NCI-H1092 treated with DMSO at 0.1 percent for 48 hours (cell line): ENCODE results near the gene SETDB1.

Experiments
- DNase-seq: peaks from one replicate; lab custom pipeline; 2025; lab: John Stamatoyannopoulos, UW

Gene SETDB1

DNA sequence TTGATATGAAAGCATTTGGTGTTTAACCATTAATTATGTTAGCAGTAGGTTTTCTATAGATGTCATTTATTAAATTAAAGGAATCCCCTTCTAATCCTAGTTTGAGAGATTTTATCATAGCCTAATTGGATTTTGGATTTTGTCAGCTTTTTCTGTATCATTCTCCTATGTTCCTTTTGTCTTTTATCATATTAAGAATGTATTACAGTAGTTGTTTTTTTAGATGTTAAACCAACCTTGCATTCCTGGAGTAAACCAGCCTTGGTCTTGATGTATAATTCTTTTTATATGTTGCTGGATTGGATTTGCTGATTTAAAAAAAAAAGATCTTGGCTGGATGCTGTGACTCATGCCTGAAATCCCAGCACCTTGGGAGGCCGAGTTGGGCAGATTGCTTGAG lies 5.6 kb downstream of the SETDB1 start:
- no peak for DNase-seq

DNA sequence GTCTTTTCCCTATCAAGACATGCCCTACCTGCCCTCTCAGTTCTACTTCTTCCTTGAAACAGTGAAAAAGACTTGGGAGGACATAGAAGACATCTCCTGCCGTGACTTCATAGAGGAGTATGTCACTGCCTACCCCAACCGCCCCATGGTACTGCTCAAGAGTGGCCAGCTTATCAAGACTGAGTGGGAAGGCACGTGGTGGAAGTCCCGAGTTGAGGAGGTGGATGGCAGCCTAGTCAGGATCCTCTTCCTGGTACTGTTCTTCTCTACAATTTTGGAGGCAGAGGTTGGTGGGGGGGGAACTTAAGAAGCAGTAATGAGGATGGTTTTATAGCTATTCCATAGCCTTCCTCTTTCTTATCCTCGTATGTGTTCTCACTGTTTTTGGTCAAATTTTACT lies 18.7 kb downstream of the SETDB1 start:
- no peak for DNase-seq

DNA sequence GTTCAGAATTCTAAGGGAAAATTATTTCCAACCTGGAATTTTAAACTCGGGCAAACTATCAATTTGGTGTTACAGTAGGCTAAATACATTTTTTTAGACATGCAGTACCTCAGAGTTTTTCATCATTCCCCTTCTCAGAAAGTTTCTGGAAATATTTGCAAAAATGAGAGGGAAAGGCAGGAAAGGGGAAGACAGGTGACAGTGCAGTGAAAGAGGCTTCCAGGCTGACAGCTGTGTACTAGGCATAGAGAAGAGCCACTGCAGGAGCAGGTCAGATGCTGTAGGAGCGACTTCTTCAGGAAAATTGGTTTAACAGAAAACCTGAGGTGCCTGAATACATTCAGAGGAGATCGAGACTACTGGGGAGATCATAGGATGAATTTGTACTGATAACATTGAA lies 28.5 kb downstream of the SETDB1 start:
- no peak for DNase-seq

DNA sequence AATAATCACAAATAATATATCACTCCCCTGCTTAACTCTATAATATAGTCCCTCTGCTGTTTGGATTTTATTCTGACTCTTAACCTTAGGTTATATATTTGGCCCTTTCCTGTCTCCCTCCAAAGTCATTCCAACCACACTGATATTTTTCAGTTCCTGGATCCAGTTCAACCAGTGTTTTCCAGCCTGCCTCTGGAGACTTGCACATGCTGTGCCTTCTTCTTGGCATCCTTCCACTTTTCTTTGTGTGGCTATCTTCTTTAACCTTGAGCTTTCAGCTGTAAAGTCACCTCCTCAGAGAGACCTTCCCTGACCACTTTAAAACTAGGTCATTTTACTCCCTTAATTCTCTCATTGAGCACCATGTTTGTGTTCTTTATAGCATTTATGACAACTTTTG lies 29.1 kb downstream of the SETDB1 start:
- DNase-seq = no peak

DNA sequence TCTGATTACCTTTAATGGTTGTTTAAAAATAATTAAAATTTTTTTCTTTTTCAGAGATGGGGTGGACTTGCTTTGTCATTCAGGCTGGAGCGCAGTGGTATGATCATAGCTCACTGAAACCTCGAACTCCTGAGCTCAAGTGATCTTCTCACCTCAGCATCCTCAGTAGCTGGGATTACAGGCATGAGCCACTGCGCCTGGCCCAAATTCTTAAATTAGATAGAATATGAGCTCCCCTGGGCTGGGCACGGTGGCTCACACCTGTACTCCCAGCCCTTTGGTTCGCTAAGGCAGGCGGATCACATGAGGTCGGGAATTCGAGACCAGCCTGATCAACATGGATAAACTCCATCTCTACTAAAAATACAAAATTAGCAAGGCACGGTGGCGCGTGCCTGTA lies 31.5 kb downstream of the SETDB1 start:
- no peak for DNase-seq

DNA sequence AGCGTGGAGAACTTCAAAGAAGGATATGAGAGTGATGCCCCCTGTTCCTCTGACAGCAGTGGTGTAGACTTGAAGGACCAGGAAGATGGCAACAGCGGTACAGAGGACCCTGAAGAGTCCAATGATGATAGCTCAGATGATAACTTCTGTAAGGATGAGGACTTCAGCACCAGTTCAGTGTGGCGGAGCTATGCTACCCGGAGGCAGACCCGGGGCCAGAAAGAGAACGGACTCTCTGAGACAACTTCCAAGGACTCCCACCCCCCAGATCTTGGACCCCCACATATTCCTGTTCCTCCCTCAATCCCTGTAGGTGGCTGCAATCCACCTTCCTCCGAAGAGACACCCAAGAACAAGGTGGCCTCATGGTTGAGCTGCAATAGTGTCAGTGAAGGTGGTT lies 34.5 kb downstream of the SETDB1 start:
- DNase-seq = no peak

DNA sequence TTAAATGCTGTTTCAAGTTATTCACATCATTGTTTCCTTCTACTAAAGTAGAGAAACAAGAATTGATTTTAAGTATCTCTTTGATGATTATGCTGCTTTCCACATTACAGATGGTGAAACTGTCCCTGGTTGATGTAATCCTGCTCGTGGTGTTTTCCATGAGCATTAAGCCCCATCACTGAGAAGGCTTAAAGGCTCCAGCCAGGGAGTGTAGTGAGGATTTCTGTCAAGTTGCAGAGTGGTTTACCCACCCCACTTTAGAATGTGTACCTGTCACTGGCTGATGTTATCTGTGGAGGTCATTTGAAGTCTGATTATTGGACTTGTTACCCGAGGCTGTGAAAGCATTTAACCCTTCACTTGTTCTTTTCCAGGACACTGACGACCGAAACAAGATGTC lies 35.6 kb downstream of the SETDB1 start:
- no peak for DNase-seq

DNA sequence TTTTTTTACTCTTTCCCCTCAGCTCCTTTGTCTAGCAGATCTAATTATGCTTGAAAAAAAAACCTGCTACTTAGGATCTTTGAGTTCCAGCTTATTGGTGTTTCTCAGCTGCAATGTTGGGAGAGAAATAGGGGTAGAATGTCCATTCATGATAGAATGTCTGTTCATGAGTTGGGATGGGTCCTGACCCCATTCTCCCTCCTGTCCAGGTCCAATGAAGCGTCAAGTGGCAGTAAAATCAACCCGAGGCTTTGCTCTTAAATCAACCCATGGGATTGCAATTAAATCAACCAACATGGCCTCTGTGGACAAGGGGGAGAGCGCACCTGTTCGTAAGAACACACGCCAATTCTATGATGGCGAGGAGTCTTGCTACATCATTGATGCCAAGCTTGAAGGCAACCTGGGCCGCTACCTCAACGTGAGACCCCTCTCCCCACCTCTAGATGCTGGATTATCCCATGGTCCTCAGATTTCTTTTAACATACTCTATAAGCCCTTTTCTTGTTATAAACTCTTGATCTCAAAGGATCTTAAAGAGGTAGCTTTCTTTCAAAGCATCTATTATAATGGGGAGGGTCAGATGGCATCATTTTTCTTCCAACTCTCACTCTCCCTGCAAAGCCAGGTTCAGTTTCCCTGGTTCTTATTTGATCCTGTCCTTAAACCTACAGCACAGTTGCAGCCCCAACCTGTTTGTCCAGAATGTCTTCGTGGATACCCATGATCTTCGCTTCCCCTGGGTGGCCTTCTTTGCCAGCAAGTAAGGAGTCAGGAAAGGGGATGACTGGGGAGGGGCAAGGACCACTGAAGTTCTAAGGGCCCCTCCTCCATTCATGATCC lies 37.4 kb downstream of the SETDB1 start:
- DNase-seq = no peak

DNA sequence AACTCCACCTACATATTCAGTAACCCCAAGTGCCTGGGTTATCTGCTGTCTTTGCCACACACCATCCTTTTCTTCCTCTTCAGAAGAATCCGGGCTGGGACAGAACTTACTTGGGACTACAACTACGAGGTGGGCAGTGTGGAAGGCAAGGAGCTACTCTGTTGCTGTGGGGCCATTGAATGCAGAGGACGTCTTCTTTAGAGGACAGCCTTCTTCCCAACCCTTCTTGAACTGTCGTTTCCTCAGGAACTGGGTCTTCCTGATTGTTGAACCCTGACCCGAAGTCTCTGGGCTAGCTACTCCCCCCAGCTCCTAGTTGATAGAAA lies 38.0 kb downstream of the SETDB1 start:
- no peak for DNase-seq

DNA sequence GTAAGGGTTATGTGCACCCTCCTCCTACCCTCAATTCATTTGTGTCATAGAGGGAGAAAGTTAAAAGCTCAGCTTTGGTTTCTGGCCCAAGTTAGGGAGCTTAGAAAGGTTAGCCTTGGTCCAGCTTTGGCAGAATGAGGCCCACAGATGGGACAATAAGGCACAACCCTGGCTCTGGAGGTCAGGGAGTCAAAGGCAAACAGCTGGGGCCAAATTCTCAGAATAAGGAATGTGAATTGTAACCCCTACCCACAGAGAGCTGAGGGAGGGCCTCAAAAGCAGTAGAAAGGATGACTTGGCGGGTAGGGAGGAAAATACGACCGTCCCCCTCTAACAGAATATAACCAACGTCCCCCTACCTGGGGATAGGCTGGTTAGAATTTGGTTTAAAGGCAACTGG lies 39.4 kb downstream of the SETDB1 start:
- no peak for DNase-seq

DNA sequence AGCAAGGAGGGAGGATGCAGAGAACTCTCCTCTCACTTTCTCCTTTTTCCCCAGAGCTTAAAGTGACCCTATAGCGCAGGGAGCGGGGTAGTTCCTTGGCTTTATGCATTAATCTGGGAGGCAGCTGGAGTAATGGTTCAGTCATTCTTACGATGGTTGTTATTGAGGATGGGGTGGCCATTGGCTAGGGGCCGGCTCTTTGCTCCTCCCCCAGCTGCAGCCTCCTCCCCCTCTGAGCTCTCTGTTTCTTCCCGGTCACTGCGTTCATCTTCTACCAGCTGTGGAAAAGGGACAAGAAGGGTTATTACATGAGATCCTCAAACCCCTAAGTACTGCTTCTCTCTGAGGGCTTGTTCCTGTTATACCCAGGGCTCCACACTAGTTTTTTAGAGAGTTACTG lies 39.8 kb downstream of the SETDB1 start:
- no peak for DNase-seq

DNA sequence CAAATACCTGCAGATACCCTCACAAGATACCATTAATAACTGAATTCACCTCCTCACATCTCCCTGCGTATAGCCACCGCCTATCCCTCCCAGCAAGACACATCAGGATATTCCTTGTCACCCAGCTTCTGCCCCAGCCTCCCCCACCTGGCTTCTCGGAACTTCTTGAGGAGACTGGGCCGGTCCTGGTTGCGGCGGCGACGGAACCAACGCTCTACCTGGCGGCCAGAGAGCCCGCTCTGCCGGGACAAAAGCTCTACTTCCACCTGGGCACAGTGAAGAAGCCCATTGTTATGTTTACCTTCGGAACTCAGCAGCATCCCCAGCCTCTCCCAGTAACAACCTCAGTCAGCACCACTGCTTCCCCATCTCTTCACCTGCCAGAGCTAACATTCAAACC lies 41.8 kb downstream of the SETDB1 start:
- no peak for DNase-seq

DNA sequence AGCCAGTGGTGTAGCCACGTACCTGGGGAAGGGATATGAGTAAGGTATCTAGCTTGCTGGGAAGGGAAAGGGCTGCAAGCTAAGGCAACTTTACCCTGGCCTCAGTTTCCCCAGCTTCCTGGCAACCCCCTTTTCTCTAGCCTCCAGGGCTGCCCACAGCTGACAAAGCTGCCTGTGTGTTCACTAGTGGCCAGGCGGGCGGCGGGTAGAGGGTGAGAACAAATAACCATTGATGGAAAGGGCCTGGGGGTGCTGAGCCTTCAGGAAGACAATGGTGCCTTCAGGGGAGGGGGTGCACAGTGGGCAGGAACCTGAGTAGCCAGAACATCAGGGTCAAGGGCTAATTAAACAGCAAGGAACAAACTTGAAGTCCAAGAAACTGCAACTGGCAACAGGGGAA lies 42.3 kb downstream of the SETDB1 start:
- no peak for DNase-seq

DNA sequence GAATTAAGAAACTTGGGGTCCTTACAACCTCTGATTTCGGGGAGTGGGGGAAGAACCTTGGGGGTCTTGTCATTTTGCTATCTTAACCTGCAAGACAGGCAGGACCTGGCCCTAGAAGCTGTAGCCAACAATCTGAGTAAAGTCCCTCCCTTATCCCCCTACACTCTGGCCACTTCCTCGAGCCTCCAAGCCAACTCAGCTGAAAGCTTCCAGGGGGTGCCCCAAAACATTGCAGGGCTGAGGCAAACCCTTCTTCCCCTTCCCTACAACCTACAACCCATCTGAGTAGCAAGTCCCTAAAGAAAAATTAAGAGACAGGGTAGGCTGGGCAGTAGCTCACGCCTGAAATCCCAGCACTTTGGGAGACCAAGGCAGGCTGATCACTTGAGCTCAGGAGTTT lies 43.5 kb downstream of the SETDB1 start:
- no peak for DNase-seq

DNA sequence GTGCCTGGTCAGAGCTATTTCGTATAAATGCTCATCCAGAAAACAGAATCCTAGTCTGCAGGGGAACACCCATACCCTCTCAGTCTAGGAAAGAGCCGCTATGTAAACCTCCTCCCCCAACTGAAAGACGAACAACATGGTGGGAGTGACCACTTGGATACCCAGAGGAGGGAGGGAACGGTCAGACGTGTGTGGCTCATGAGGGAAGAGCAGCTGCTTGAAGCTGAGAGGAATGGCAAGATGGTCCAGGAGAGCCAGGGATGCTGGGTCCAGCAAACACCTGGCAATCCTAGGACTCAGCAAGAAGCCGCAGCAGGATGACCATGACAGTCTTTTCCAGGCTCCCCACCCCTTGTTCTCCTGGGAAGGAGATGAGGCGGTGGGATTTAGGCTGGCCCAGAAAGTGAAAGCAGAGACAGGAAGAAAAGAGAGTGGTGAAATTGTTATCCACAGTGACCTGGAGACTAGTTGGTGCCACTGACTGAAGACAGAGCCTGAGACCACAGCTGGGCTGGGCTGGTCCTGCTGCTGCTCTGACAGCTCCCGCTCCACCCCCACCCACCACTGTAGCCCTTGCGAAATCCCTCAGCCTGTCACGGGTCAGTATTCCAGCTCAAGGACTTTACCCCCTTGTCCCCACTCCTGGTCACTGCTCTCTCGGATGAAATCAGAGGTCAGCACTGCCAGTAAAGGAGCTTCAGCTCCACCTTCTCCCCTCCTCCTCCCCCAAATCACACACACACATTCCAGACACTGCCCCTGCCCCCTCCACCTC lies 44.8 kb downstream of the SETDB1 start:
- DNase-seq = no peak

DNA sequence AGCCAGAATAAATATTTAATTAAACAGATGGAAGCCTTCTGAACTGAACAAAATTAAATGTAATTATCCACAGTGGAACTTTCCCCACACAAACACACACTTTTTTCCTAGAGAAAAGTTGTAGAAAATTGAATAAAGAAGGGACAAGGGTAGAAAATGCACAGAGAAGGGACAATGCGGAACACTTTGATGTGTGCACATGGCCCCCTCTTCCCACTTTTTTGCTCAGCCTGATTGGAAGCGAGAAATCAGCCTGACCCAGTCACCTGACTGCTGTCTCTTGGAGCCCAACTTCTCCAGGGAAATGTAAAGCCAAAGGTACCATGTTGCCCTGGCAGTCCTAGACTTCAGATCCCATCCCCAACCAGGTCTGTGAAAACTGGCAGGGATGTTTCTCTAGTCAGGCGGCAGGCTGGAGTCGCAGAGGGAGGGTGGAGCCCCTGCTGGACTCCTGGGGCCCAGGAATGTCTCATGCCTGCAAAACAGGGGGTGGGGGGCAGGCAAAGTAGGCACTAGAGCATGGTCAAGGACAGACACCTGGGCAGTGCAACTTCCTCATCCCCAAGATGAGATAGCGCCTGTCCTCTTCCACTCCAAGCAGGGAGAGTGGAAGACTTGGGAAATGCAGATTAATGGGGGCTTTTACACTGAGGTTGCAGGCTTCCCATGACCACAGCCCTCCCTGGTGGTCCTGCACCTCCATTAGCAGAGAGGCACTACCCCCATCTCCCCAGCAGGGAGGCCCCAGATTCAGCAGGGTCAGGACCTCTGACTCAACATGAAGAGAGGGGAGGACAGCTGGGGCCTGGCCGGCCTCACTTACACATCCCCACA lies 45.6 kb downstream of the SETDB1 start:
- DNase-seq = no peak

DNA sequence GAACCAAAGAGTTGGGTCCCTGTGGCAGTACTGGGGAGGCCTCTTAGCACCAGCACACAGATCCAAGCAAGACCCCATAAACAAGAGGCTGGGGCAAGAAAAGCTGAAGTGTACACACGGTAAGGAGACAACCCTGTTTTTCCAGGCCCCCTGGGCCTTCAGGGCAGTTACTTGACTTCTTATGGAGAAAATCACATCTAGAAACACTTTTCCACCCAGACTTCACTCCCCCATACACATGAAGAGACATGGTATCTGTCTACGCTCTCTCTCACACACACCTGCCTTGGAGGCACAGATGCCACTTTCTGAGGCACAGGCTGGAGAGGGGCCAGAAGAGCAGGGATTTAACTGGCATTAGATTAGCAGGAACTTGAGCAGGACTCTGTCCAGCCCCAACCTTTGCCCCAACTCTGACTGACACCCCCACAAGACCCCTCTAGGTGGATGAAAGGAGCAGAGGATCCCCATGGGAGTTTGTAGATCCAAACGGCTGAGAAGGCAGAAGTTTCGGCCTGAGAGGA lies 46.3 kb downstream of the SETDB1 start:
- no peak for DNase-seq

DNA sequence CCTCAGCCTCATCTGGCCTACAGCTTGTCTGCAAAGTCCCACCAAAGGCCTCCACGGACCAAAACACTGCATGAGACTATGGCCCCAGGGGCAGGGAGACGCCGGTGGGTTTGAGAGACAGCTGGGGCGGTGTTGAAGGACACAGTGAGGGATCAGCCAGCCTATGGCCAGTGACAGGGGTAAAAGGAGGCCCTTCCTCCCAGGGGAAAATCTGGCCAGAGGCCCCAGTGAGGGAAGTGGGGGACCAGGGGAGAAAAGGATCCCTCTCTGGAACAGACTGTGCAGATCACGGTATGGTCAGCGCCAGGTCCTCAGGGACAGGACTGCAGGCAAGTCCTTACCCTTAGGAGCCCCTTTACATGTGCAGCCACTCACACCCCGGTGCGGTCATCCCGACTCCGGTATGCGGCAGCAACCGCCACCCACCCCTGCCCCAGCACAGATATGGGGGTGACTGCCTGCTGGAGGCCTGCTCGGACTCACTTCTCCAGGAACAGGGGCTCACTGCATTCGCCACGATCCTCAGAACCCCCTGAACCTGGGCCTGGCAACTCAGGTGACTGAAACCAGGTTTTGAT lies 47.2 kb downstream of the SETDB1 start:
- DNase-seq = no peak

DNA sequence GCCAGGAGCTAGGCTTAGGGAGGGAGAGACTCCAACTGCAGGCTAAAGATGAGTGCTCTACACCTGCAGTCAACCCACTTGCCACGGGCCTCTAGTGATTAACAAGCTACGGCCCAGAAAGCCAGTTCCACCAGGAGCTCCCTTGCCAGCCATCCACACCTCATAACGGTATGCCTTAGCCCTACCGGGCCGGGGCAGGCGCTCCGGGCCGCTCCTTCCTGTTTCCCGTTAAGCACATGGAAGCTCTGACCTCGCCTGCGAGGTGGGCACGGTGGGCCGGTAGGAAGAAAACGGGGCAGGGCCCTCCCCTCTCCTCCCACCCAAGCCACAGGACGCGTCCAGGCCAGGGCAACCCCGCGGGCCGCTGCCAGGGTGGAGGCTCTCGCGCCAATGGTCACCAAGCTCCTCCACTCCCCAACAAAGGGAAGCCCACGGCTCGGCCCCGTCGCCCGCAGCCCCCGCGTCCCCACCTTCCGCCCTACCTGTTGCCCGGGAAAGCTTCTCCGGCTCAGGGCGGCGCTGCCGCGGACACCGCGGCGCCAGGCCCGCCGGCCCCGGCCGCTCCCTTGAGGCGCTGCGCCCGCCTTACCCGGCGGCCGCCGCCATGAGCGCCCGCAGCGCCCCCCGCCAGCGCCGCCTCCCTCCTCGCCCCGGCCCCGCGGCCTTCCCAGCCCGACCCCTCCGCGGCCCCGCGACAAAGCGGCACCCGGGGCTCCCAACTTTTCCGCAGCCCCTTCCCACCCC lies 47.8 kb downstream of the SETDB1 start:
- peak; percentile 42 for DNase-seq

DNA sequence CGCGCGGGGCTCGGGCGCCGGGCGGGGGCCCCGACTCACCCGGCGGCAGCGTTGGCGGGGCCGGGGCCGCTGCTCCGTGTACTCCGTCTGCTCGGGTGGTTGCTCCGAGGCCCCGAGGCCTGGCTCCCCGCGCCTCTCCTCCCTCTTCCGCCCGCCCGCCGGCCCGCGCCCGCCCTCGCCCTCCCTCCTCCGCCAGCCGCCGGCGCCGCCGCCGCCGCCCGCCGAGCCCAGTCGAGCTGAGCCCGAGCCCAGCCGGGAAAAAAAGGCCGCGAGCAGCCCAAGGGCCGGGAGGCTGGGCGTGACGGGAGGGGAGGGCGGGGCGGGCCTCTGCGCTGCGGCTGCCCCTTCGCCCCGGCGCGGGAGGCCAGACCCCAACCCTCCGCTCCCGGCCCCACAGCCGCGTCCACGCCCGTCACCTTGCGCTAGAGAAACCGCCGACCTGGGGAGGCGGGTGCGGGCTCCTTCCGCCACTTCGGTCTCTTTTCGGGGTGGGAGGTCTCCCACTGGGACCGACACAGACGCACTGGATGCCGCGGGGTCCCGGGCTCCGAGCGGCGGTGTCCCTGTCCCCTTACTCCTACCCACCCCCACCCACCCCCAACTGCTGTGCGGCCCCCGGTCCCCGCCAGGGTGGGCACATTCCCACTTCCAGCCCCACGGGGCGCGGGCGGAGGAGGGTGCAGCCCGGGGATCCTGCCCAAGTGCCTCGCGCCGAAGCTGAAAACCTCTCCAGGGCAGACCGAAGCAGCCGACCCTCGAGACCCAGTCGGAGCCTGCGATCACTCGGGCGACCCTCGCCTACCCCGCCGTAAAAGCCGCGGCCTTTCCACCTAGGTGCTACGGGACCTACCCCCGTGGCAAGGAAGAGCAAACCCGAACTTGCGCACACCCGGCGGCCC lies 48.7 kb downstream of the SETDB1 start, which contains the start of gene CERS2:
Gene CERS2 (minus strand): TSS at position 256 of the 899 bp plus-strand sequence. CDS start 5,745 bp downstream, outside the sequence.
- peak; percentile 73 for DNase-seq
